ENCODE measurements around the gene SMPD3. TPM values are rescaled to one million over a fixed set of nuclear protein-coding genes. Genes with fewer than 3 reads are reported as not detected.

SMPD3 gene
- total and polyA plus RNA-seq, 2 of the 8 experiments (the other 6 are each of a cell fraction or from before 2014, with no cell fraction given): 0.39 to 1.3 TPM

- Histone ChIP-seq H4K5ac (ENCODE audit: insufficient read length, low read depth, low read length) (no peak overlapping the region), H2BK20ac (ENCODE audit: low read length) (no peak overlapping the region), H3K23me2 (ENCODE audit: low read depth, low read length) (no peaks in the 10 kb centered on the region), H3K56ac (replicated peaks; ENCODE audit: insufficient read length, low read depth, low read length) (no peak overlapping the region), H2BK120ac (replicated peaks; ENCODE audit: low read depth, low read length) (no peak overlapping the region), H3K4me2 (ENCODE audit: insufficient read depth in 1 of 2, low read depth in 2 of 2, low read length in 2 of 2) (no peak overlapping the region), H3K79me1 (ENCODE audit: low read depth, low read length) (peaks cover 3% of the 10 kb centered on the region; the same call in 1 of the 2 replicates), H3K9me3 (ENCODE audit: insufficient read depth in 2 of 2, low read depth in 1 of 2, low read length in 1 of 2) (no peaks in the 10 kb centered on the region), H4K20me1 (replicated peaks in 1 of 2; ENCODE audit: control insufficient read depth in 1 of 2, insufficient read depth in 2 of 2, low read length in 2 of 2) (peaks cover 0 to 2% of the 10 kb centered on the region in 2 experiments), H3K36me3 (ENCODE audit: control insufficient read depth in 2 of 4, insufficient read depth in 4 of 4, low read length in 3 of 4) (peaks cover 2 to 22% (median 9%) of the 10 kb centered on the region in 4 experiments; a peak in 5 of 8 replicates), H4K8ac (ENCODE audit: extremely low read depth, insufficient read depth, low read length) (no peak overlapping the region), H3K27me3 (replicated peaks in 1 of 4; ENCODE audit: control insufficient read depth in 3 of 4, extremely low read depth in 1 of 4, insufficient read depth in 3 of 4, low read length in 3 of 4) (no peaks in the 10 kb centered on the region), H3K4me3 (ENCODE audit: extremely low read depth in 1 of 4, insufficient read depth in 2 of 4, low read depth in 3 of 4, low read length in 4 of 4) (no peak overlapping the region), H3K4ac (replicated peaks; ENCODE audit: insufficient read length, low read depth, low read length) (no peak overlapping the region), H3K79me2 (ENCODE audit: control insufficient read depth in 1 of 2, insufficient read depth in 2 of 2, low read length in 2 of 2) (no peaks in the 10 kb centered on the region), H2BK5ac (ENCODE audit: low read depth, low read length) (no peak overlapping the region), H3K18ac (ENCODE audit: extremely low read depth, low read length) (no peak overlapping the region), H2AFZ (ENCODE audit: low read length) (no peak overlapping the region), H3K27ac (ENCODE audit: low read depth, low read length) (no peak overlapping the region), H2BK12ac (ENCODE audit: low read depth, low read length) (no peak overlapping the region), H3K14ac (ENCODE audit: insufficient read length) (no peak overlapping the region), H3K9ac (replicated peaks in 1 of 4; ENCODE audit: extremely low read depth in 1 of 4, low read depth in 3 of 4, low read length in 3 of 4) (no peak overlapping the region), H2BK15ac (ENCODE audit: low read length) (no peak overlapping the region), H2AK5ac (ENCODE audit: low read depth, low read length) (no peak overlapping the region), H4K91ac (replicated peaks; ENCODE audit: insufficient read length, low read length) (no peak overlapping the region), H3K4me1 (replicated peaks in 1 of 4; ENCODE audit: control insufficient read depth in 3 of 4, insufficient read depth in 4 of 4, low read length in 3 of 4) (no peaks in the 10 kb centered on the region; a peak in 1 of 7 replicates), H3K23ac (ENCODE audit: insufficient read length) (no peak overlapping the region)
- no peak for TF ChIP-seq HDAC6 (IDR thresholded peaks at IDR 0.05; ENCODE audit: low read depth, low read length)
- TF ChIP-seq ATF3 (IDR thresholded peaks at IDR 0.05; ENCODE audit: insufficient read depth, low read depth, low read length): no peak
- DNase-seq (ENCODE audit: low read depth in 1 of 2, low spot score in 2 of 2): no peak
- FAIRE-seq: no peak
- CTCF ChIA-PET (ENCODE audit: partially characterized antibody): interaction anchor here (0.6 to 16.2 kb wide), 9 partner anchors 9 to 164 kb away, joined by 3 to 221 read pairs (median 4); partner anchors contain the start of genes PRMT7, SLC7A6 and SLC7A6OS
- 98% methylated on average over 6 of the region's 6 CpGs; no CpG with 5 or more reads in 1 of the 2 experiments for WGBS, 2 experiments (ENCODE audit: extremely low coverage in 1 of 2, insufficient coverage in 1 of 2, insufficient read length in 1 of 2, insufficient replicate concordance in 2 of 2, low coverage in 1 of 2, low lambda C conversion rate in 2 of 2, missing lambda C conversion rate in 1 of 2)
- POLR2A ChIA-PET (ENCODE audit: partially characterized antibody): interaction anchor here (0.6 to 1.4 kb wide), 5 partner anchors 8 to 160 kb away, joined by 3 to 5 read pairs (median 3); partner anchors contain the start of genes PRMT7 and SLC7A6OS
Measured at GRCh38 chr16:68319185-68319908, 129.0 kb downstream of the SMPD3 start.
